Epithelial cell of esophagus (primary cell): ENCODE results near the gene TMEM225B.

ENCODE experiments used
- DNase-seq: peaks from one replicate; pipeline ENCODE4 v3.0.0; 2010; ENCODE audit warnings: low read depth
- H3K4me3 ChIP-seq: 2 replicates; pipeline ENCODE4 v1.5.1; 2011; ENCODE audit warnings: mild to moderate bottlenecking, low read length, control low read depth
- TF ChIP-seq, protein P1 (sequence below): IDR thresholded peaks from 2 replicates; pipeline ENCODE4 v1.5.1; 2011; ENCODE audit warnings: low read depth, mild to moderate bottlenecking, low read length, control low read depth, inconsistent platforms; ENCODE audit not compliant: insufficient read depth; ENCODE audit errors: missing control alignments

TMEM225B gene

DNA sequence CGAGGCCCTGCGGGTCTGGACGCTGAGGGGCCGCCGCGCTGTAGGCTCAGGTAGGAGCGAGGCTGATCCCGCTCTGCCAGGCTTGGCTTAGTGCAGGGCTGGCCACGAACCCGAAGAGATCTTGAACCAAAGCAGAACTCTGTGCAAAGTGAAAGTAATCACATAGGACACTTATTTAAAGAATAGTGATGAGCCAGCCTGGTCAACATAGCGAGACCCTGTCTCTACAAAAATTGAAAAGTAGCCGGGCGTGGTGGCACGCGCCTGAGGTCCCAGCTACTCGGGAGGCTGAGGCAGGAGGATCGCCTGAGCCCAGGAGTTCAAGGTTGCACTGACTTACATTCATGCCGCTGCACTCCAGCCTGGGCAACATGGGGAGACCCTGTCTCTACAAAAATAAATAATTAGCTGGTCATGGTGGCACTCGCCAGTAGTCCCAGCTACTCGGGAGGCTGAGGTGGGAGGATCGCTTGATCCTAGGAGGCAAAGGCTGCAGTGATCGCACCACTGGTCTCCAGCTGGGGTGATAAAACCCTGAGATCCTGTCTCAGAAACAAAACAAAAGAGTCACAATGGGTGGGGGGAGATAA is 19.2 kb downstream of the TMEM225B start:
- no peak for DNase-seq
- TF ChIP-seq, protein P1, sequence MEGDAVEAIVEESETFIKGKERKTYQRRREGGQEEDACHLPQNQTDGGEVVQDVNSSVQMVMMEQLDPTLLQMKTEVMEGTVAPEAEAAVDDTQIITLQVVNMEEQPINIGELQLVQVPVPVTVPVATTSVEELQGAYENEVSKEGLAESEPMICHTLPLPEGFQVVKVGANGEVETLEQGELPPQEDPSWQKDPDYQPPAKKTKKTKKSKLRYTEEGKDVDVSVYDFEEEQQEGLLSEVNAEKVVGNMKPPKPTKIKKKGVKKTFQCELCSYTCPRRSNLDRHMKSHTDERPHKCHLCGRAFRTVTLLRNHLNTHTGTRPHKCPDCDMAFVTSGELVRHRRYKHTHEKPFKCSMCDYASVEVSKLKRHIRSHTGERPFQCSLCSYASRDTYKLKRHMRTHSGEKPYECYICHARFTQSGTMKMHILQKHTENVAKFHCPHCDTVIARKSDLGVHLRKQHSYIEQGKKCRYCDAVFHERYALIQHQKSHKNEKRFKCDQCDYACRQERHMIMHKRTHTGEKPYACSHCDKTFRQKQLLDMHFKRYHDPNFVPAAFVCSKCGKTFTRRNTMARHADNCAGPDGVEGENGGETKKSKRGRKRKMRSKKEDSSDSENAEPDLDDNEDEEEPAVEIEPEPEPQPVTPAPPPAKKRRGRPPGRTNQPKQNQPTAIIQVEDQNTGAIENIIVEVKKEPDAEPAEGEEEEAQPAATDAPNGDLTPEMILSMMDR = no peak
- H3K4me3 ChIP-seq = peak overlapping the region; percentile 98

DNA sequence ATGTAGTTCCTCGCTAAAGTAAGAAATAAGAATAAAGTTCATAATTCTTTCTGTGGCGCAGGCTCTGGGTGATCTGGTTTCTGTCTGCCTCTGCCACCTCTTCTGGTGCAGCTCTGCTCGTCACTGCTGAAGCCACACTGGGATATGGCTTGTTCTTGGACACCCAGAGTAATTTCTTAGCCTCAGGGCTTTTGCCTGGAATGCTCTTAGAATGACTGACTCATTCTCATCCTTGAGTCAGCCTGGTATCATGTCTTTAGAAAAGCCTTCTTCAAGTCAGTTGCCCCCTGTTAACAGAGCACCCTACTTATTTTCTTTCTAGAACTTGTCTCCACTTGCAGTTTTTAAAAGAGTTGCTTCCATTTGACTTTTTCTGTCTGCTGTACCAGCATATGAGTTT is 20.7 kb downstream of the TMEM225B start:
- peak; percentile 96 for DNase-seq
- no peak overlapping the region for H3K4me3 ChIP-seq
- TF ChIP-seq, protein P1 = no peak

- TF ChIP-seq, protein P1 = no peak
- H3K4me3 ChIP-seq = no peak overlapping the region
- DNase-seq = no peak
Observed at GRCh38 chr7:99619571-99620130, 21.6 kb downstream of the TMEM225B start.

- TF ChIP-seq, protein P1 = no peak
- no peak for DNase-seq
- H3K4me3 ChIP-seq = no peak overlapping the region
Observed at GRCh38 chr7:99621271-99621670, 23.2 kb downstream of the TMEM225B start.

DNA sequence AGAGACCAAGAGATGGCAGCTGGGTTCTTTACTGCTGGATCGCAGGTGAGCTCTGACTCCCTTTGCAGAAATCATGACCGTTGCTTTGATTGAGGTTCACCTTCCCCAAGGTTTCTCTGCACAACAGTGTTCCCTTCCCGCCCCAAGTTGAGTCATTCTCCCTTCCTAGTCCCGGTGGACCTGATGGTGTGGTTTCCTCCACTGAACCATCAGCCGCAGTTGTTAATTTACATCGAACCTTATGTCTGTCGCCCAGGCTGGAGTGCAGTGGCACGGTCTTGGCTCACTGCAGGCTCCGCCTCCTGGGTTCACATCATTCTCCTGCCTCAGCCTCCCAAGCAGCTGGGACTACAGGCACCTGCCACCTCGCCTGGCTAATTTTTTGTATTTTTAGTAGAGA is 24.5 kb downstream of the TMEM225B start:
- H3K4me3 ChIP-seq = no peak overlapping the region
- peak; percentile 62 for DNase-seq
- TF ChIP-seq, protein P1 = no peak

DNA sequence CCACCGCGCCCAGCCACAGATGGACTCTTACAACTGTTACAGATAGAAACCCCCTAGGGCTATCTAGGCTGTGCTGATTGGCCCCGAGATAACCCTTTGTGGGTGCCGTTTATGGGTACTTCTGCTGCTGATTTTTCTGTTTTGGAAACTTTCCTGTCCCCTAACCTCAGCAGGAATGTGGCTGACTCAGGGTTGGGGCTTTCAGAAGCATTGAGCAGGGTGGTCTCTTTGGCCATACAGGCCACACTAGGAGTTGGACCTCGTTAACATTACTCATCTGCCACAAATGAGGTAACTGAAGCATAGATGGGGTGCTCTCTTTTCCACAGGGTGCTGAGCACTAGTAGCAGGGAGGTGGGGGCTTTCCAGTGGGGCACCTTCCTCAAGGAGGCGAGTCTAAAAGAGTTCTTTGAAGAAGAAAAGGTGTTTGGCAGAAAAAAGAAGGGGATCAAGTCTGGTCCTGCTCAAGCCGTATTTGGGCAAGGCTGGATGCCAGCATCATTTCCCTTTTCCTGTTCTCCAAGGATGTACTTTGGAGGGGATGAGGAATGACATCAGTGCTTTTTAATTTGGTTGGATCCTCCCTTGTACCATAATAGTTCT is 25.1 kb downstream of the TMEM225B start:
- H3K4me3 ChIP-seq = no peak overlapping the region
- TF ChIP-seq, protein P1 = no peak
- DNase-seq = peak; percentile 69
